Skin of body (tissue), 2 donors: ENCODE results near the gene SHROOM2. TPM values are rescaled to one million over a fixed set of nuclear protein-coding genes. Genes with fewer than 3 reads are reported as not detected.

Source experiments
- DNase-seq: peaks from one replicate; lab custom pipeline; 2025; lab: John Stamatoyannopoulos, UW
- total RNA-seq: library from RNA; depleted of rRNA; stranded (reverse); fragments of >200 nt; gene quantifications from one replicate; pipeline ENCODE4 v1.2.3, GENCODE V29; 2014

SHROOM2 gene
- total RNA-seq, 1 donor from 2014 or later: 3.1 TPM

DNA sequence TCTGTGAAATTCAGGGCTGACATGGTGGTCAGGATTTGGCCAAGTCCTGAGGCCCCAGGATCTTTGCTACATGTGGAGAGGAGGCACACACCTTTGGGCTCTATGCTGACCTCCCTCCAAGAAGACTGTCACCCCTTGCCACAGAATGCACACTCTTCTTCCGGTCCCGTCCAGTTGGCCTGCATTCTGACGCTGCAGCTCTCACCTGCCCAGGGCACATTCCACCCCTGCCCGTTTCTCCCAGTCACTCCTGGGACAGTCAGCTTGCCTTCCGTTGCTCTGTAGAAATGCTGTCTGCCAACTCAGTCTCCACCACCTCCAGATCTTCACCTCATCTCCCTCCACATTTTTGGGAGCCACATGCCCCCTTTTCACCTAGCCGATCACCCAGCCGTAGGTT lies 76.7 kb downstream of the SHROOM2 start:
- DNase-seq: no peak

DNA sequence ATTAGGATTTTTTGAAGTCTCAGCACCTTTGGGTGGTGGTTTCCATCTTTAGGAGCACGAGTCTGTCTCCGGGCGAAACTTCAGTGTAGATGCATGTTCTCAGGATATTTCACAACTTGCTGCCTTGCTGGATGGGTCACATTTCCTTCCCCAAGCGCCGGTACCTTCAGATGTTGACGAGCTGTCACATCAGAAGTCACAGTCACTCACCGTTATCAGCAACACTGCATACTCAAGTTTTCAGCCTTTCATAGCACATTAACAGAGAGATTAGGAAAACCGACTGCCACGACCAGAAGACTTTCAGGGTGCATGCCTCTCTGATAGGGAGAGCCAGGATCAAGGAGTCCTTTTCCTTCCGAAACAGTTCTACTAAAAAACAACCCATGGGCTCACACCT lies 77.8 kb downstream of the SHROOM2 start:
- DNase-seq: no peak

DNA sequence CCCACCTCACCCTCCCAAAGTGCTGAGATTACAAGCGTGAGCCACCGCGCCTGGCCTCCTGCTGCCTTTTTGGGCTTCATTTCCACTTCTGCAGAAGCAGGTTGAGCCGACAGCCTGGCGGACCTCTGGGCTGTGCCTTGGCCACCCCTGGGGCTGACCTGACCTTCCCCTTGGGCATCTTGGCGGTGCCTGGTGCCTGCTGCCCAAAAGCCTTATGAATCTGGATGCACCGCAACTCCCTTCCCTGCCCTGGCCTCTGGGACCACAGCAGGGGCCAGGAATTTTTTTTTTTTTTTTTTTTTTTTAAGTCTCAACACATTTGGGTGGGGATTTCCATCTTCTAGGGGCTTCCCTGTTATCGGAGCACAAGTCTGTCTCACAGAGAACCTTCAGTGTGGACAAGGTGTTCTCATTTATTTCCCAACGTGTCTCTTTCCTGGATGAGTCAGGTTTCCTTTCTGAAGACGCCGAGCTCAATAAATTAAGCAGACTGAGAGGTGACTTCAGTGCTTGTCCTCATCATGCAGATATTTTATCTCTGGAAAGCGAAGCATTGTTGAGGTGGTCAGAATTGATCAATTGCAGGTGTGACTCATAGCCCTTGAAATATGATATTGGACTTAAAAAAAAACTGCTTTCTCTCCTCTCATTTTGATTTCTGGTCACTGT lies 79.7 kb downstream of the SHROOM2 start:
- DNase-seq: no peak

DNA sequence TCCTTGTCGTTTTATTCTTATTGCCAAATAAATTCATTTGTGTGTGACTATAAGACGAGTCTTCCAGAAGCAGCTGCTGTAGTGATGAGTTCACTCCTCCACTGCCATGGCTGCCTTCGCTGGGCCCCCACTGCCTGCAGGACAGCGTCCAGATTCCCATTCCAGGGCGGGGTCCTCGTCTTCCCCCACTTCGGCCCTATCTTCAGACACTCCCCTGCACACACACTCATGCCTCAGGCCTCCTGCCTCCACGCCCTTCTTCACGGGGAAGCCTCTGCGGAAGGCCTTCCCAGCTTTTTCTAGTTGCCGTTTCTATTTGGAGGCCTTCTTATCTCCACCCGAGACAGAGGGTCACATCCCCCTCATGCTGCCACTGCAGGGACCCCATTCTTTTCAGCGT lies 80.4 kb downstream of the SHROOM2 start:
- DNase-seq: no peak

DNA sequence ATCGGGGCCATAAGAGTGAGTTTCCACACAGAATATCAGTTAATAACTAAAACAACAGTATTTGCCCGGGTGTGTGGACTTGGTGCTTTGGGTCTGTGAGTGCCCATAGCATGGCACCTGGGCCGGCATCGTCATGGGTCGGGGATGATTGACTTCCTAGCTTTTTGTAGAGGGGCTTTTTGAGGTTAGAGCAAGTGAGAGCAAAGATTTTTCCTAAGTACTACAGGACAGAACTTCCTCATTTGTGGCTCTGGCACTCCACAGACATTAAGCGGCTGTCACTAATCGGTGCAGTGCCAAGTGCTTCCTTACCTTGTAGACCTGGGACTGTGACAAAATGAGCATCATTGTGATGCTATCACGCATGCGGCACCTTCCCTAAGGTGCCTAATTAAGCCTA lies 81.0 kb downstream of the SHROOM2 start:
- no peak for DNase-seq

DNA sequence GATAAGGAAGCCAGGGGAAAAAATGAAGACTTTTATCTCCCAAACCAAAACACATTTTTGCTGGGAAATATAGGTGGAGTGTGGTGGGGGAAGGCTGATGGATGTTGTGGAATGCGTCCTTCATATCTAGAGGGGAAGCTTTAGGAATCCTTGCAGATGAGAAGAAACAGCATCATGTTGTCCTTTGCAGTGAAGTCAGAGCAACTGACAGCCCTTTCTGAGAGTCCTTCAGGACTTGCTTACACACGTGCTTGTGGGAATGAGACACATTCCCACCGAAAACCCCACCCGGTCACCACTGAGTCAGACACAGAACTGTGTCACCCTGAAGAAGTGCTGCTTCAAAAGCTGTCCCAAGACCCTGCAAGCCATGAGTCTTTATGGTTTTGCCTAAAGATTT lies 81.5 kb downstream of the SHROOM2 start:
- no peak for DNase-seq

DNA sequence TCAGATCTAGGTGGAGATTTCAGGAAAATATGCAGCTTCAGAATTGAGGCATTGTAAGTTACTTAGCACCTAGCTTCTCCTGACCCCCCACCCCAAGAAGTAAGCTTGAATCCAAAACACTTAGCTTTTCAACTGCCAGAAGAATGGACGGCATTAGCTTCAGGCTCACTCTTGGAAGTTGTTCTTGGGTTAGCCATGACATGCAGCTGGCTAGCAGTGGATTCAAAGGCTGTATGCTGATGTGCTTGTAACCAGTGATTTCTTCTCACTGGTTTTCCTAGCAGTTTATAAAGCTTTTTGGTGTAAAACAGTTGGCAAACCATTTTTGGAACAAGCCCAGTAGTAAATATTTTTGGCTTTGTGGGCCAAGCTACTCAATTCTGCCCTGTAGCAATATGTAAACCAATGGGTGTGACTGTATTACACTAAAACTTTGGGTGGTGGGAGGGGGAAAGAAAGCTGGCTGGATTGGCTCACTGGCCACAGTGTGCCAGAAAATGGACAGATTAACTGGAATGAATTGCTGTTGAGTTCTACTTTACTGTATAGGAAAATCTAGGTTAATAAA lies 85.6 kb downstream of the SHROOM2 start:
- DNase-seq: no peak

DNA sequence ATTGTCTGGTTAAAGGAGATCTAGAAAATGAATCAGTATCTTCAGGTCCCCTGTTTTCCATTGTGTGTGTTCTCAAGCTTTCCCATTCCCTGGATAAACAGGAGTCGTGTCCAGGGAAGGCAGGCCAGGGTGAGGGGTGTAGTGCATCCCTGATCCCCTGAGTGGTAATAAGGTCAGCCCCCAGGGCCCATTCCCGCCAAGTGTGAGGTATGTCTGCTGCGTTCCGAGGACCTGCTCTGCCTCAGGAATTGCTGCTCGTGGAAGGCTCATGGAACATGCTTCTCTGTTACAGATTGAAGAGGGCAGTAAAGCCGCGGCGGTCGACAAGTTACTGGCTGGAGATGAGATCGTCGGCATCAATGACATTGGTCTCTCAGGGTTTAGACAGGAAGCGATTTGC lies 87.1 kb downstream of the SHROOM2 start:
- no peak for DNase-seq

DNA sequence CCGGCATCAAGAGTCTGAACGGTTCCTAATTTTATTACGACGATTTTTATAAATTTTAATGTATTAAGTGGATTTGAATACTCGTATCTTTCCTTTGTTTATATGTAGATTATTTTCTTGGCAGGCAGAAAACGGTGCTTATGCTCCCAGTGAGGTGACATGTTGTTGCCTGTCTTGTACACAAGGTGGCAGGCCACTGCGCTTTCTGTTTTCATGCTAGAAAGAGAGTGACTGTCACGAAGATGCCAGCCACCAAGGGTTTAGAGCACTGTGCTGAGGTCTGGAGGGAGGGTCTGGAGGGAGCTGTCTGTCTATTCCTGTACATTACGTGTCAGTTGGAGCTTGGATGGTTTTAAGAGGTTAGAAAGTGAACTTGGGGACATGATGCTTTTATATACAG lies 87.7 kb downstream of the SHROOM2 start:
- no peak for DNase-seq

DNA sequence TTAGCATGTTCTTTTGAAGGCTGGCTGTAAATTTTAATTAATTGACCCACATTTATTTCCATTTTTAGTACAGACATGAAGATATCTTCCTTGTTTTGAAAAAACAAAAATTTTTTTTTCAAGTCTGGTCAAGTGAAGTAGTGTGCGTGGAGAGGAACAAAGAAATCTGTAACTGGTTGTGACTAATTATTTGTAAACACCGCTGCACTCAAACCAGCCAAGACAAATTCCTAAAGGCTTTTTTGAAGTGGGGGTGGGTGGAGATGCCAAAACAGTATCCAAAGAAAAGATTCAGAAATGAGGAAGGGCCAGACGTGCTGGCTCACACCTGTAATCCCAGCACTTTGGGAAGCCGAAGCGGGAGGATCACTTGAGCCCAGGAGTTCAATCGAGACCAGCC lies 88.3 kb downstream of the SHROOM2 start:
- DNase-seq: no peak

DNA sequence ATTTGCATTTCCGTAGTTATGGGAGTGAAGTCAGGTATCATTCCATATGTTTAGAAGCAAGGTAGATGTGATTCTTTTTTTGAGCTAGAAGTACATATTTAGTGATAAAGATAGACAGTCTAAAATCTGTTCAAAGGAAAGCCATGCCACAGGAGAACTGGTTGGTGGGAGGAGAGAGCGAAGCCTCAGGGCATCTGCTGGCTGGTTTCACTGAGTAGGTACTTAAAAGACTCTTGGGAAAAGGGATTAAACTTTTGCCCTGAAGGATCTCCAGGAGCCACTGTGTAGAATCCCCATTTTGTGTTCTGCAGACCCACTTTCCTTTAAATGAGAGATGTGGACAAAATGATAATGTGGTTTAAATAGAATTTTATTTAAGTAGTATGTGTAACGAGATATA lies 89.6 kb downstream of the SHROOM2 start:
- DNase-seq: no peak

DNA sequence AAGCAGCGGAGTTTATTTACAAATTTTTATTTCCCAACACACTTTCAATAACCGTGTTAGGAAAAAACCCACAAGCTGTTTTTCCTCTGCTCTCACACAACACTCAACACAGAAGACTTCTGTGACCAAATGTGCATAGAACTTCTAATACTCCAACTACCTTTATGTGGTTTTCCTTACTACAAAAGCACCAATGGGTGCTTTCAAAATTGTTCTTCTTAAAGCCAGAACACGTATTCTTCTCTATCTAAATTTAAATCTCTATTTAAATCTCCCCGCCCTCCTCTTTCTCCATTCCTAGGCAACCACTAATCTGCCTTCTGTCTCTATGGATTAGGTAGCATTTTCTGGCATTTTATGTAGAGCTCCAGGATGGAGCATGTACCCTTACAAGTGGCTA lies 90.0 kb downstream of the SHROOM2 start:
- DNase-seq: no peak

DNA sequence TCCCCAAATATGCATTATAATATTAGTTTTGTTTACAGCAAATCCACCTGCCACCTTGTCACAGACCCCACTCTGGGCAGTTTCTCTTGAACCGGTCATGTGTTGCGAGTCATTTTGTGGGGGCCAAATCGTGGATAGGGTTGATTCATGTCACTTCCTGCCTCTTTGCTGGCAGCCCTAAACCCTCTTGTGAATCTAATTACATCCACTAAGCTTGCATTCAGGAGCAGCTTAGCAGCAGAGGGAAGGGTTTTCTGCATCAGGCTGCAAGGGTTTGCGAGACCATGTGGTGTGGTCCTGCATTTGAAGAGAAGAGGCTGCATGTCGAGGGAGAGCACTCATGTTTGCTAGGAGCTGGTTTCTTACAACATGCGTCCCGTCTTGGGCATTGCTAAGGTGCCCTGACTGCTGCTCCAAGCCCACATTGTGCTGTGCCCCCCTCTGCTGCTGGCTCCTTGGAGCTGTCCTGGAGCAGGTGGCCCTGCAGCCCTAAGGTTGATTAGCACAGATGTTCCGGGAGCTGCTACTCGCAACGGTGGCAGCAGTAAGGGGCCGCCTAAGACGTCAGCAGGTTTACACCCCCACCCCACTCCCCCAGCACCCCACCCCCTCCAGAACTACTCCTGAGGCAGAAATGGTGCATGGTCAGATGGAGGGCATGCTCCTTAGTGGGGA lies 92.1 kb downstream of the SHROOM2 start:
- DNase-seq: no peak

DNA sequence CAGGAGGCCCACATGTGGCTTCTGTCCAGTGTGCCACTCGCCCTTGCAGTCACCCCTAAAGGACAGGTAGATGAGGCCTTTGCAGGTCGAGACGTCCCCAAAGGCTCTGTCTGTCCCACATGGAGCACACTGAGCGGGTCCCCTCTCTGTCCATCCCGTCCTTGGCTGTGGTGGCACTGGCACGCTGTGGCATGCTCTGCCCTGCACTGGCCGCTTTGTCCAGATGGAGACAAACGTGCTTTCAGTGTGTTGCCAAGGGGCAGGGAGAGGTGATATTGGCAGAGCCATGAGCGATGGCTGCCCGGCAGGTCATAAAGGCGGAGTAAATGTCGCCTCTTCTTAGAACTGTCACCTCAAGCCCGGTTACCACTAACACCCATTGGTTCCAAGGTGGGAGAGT lies 94.0 kb downstream of the SHROOM2 start:
- no peak for DNase-seq

DNA sequence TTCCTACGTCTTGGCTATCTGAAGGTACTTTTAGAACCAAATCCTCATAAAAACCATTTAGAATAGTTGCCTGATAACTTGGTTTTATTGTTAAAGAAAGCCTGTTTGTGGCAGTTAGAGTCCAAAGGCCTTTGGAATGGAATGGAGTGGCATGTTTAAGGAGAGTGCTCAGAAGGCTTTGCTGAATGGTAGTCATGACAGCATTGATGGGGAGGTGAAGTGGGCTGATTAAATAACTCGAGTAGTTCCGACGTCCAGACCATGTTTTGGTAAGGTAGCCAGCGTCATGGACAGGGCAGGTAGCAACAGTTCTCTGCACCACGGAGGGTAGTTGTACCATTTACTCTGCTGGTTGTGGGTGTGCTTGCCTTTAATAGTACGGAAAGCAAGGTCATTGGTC lies 94.6 kb downstream of the SHROOM2 start:
- DNase-seq: no peak

DNA sequence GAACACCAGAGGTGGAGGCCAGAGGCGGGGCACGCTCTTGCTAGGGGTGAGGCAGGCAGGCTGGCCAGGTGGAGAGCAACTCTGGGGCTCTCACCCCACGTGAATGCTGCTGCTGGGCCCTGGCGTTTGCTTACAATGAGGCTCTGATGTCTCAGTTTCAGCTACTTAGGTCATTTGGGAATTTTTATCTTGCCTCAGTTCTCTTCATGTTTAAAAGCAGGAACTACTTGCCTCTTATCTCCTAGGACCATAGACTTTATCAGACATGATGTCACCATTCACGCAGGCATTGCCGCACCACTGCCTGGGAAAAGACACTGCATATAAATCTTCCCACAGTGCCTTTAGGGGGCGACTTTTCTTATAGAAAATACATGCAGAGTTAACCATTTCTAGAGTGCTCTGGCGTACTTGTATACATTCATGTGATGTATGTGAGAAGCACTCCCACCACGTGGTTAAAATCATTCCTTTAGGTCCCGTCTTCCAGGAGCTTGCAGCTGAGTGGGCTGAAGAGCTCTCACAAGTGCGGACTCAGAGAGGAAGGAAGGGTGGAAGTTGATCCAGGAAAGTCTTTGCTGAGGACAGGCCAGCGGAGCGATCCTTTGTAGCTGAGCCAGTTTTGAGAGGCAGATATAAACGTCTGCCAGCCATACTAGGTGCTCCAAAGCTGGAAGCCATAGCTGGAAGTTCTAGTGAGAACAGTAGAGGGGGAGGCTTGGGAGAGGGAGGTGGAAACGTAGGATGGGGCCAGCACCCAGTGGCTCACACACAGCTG lies 96.6 kb downstream of the SHROOM2 start:
- no peak for DNase-seq

DNA sequence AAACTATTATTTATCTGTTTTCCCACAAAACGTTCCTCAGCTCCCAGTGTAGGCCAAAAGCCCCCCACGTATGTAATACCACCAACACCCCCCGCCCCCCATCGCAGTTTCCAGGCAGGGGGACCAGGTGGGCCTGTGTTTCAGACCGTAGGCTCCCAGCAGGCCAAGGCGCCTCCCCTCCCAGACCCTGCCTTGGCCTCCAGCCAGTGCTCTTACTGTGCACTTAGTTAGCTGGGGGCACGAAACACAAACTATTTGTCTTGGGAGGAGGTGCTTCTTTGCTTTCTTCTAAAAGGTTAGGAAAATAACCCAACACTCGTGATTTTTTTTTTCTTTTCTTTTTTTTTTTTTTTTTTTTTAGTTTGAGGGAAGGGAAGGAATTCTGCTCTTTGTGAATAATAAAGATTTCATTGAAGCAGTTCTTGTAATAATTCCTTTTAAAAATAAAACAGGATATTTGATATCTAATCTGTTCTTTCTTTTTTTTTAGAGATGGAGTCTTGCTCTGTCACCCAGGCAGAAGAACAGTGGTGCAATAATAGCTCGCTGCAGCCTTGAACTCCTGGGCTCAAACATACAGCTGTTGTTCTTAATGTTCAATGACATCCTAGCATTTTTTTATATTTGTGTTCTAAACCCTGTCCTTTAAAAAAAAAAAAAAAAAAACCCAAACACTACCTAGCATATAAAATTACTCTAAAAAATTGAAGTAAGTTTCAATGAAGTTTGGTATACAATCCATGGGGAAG lies 98.0 kb downstream of the SHROOM2 start:
- no peak for DNase-seq

DNA sequence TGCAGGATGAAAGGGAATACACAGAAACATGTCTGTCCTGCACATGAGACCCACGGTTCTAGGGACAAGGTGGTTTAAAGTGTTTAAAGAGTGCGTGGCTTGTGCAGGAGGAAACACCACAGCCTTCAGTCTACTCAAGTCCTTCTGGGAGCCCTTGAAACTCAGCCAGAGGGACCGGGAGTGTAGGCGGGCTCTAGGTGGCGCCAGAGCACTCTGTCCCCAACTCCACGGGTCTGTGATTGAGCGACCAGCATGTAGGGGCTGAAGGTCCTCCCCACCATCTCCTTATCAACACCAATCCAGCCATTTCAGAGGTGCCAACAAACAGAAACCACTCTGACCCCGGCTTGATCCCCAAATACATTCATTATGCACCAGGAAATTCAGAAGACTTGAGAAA lies 98.9 kb downstream of the SHROOM2 start:
- no peak for DNase-seq

DNA sequence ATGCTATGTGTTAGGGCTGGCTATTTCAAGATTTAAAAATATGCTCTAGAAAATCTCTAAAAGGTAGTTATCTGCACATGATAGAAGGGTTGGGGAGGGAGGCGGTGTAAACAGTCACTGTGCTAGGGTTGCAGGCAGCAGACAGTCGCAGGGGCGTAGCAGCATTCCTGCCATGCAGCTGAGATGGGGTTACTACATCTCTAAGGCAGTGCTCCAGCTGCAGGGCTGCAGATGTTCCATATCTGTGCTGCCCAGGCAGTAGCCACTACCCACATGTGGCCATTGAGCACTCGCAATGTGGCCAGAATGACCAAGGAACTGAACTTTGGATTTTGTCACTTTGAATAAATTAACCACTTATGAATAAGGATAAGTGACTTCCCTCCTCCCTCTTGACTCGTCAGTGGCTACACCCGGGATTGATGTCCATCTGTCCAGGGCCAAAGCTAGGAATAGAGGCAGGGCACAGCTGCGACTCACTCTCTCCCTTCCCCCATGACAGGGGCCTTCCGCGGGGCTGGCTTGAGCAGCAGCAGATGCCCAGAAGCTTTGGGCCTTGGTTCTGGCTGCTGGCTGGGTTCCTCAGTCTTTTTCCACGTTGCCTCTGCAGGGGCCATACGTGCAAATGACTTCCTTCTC lies 101.5 kb downstream of the SHROOM2 start:
- no peak for DNase-seq

DNA sequence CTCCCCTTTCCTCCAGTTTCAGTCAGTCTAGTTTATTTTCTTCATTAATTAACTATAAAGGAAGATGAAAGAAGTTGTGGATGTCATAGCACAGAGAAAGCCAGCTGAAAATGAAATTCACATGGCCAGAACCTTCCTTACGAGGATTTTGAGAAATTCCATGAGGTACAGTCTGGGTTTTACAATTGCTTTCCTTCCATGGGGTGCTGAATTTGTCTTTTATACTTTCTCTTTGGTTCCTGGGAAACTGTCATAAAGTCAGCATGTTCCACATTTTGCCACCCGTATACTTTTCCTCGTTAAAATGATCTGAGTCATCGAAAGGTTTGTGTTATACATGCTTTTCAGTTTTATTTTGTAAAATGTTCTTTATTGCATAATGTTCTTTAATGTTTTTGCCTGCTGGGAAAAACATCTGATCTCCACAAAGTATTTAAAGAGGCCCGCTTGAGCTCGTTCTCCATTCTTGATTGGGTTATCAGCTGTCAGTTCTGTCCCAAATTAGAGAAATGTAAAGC lies 102.8 kb downstream of the SHROOM2 start:
- no peak for DNase-seq

DNA sequence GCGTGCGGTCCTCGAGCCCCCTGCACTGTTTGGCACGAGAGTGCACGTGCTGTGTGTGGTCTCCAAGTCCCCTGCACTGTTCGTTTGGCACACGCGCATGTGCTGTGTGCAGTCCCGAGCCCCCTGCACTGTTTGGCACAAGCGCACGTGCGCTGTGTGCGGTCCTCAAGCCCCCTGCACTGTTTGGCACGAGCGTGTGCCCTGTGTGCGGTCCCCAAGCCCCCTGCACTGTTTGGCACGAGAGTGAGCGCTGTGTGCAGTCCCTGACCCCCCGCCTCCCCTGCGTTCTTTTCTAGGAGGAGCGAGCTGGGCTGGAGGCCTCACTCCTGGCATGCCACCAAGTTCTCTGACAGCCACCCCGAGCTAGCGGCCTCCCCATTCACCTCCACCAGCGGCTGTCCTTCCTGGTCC lies 104.5 kb downstream of the SHROOM2 start:
- no peak for DNase-seq
